GM18861 (cell line): ENCODE results near the gene PHF13.
"Not testable (repeated sequence)": the region's sequence is repeated elsewhere in the genome, so short reads cannot be mapped to it uniquely, and the experiment has no call there.

Source experiments
- ATAC-seq: cut with Tn5 transposase; IDR thresholded peaks from one replicate; pipeline ENCODE4 v1.9.1; 2021; ENCODE audit not compliant: unreplicated experiment

PHF13 gene

GRCh38 chr1:6653436-6654290, 40.1 kb downstream of the PHF13 start:
- no peak for ATAC-seq

GRCh38 chr1:6657138-6657537, 43.6 kb downstream of the PHF13 start:
- ATAC-seq: no peak

- ATAC-seq: no peak
Measured at GRCh38 chr1:6658359-6659060, 45.0 kb downstream of the PHF13 start.

- no peak for ATAC-seq
Measured at GRCh38 chr1:6660415-6661049, 47.0 kb downstream of the PHF13 start.

DNA sequence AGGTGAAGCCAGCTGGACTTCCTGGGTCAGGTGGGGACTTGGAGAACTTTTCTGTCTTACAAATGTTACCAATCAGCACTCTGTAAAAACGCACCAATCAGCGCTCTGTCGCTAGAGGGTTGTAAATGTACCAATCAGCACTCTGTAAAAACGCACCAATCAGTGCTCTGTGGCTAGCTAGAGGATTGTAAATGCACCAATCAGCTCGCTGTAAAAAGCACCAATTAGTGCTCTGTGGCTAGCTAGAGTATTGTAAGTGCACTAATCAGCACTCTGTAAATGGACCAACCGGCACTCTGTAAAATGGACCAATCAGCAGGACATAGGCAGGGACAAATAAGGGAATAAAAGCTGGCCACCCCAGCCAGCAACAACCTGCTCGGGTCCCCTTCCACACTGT, 48.9 kb downstream of the PHF13 start:
- ATAC-seq: not testable (repeated sequence)

- no peak for ATAC-seq
Measured at GRCh38 chr1:6666696-6667095, 53.2 kb downstream of the PHF13 start.

- ATAC-seq: no peak
Measured at GRCh38 chr1:6667139-6667538, 53.6 kb downstream of the PHF13 start.

GRCh38 chr1:6668503-6668902, 55.0 kb downstream of the PHF13 start:
- no peak for ATAC-seq

GRCh38 chr1:6672558-6672957, 59.0 kb downstream of the PHF13 start:
- ATAC-seq: no peak
